Panc1 (cell line): ENCODE measurements around the gene LONP2.

Source experiments
- CTCF ChIP-seq: fragments of 450-650 bp; IDR thresholded peaks from 2 replicates; pipeline ENCODE4 v1.5.1; 2017; ENCODE audit warnings: mild to moderate bottlenecking
- POLR2AphosphoS5 ChIP-seq: IDR thresholded peaks from 2 replicates; pipeline ENCODE4 v1.6.1; 2012; ENCODE audit warnings: mild to moderate bottlenecking, low read depth, low read length, moderate library complexity
- REST ChIP-seq, 2 experiments: IDR thresholded peaks; 2 replicates each; pipeline ENCODE4 v1.6.1; 2011 to 2012; ENCODE audit warnings: low read depth in 2 of 2, control low read depth in 1 of 2, low read length in 1 of 2, mild to moderate bottlenecking in 1 of 2, moderate library complexity in 1 of 2; ENCODE audit not compliant: insufficient read depth in 1 of 2
- SIN3A ChIP-seq: IDR thresholded peaks from 2 replicates; pipeline ENCODE4 v1.6.1; 2012; ENCODE audit warnings: low read depth, mild to moderate bottlenecking, low read length, moderate library complexity, borderline replicate concordance; ENCODE audit not compliant: insufficient read depth
- TCF7L2 ChIP-seq: IDR thresholded peaks from 2 replicates; pipeline ENCODE4 v1.6.1; 2011; ENCODE audit warnings: mild to moderate bottlenecking, low read depth, low read length, inconsistent platforms

- TF ChIP-seq TCF7L2 (no peak), CTCF (no peak), POLR2AphosphoS5 (no peak), SIN3A (no peak), REST (IDR thresholded peaks at IDR 0.05; ENCODE audit: insufficient read depth in 1 of 2, low read depth in 2 of 2, low read length in 1 of 2) (no peak)
Observed at GRCh38 chr16:48405153-48405552, 161.1 kb downstream of the LONP2 start.
